ENCODE data around the gene KCND3. TPM values are rescaled to one million over a fixed set of nuclear protein-coding genes. Genes with fewer than 3 reads are reported as not detected.

The KCND3 gene
- total and polyA plus RNA-seq, 8 donors: 0.87 to 15.8 (median 4.5) TPM

- Histone ChIP-seq H3K9me3 (no peaks in the 10 kb centered on the region), H3K27me3 (no peaks in the 10 kb centered on the region), H3K27ac (no peak overlapping the region), H3K36me3 (no peaks in the 10 kb centered on the region), H3K4me3 (no peak overlapping the region), H3K4me1 (peaks cover 0 to 14% (median 5%) of the 10 kb centered on the region in 4 donors)
- TF ChIP-seq EP300 (IDR thresholded peaks at IDR 0.05): no peak
- no peak for TF ChIP-seq POLR2AphosphoS5 (IDR thresholded peaks at IDR 0.05)
- TF ChIP-seq CTCF (IDR thresholded peaks at IDR 0.05): no peak
- no peak for TF ChIP-seq POLR2A (IDR thresholded peaks at IDR 0.05)
- WGBS, 5 donors: 73 to 79% (median 75%) methylated on average over 12 to 15 of the region's 15 CpGs
- DNase-seq: no peak
- intact Hi-C loops (cut with DNase I; ENCODE audit: low total_unique reads): no loop called here
These were observed 45.4 kb downstream of the KCND3 start for GRCh38 chr1:111943846-111944749.

- no peaks in the 10 kb centered on the region for H3K27me3 ChIP-seq
- no peak overlapping the region for H3K4me3 ChIP-seq
- H3K36me3 ChIP-seq: no peaks in the 10 kb centered on the region
- no peaks in the 10 kb centered on the region for H3K9me3 ChIP-seq
- intact Hi-C loops (cut with DNase I; ENCODE audit: low total_unique reads): no loop called here
- WGBS, 5 donors: 64 to 86% (median 78%) methylated on average over 4 of the region's 4 CpGs
- H3K4me1 ChIP-seq: peaks cover 0 to 6% (median 3%) of the 10 kb centered on the region in 4 donors
- no peak for DNase-seq
- TF ChIP-seq POLR2AphosphoS5 (IDR thresholded peaks at IDR 0.05) (no peak), POLR2A (IDR thresholded peaks at IDR 0.05) (no peak), CTCF (IDR thresholded peaks at IDR 0.05) (no peak), EP300 (IDR thresholded peaks at IDR 0.05) (no peak)
- H3K27ac ChIP-seq: no peak overlapping the region
These were observed 46.4 kb downstream of the KCND3 start for GRCh38 chr1:111943066-111943465.

- Histone ChIP-seq H3K4me1 (no peaks in the 10 kb centered on the region), H3K9me3 (no peaks in the 10 kb centered on the region), H3K27me3 (no peaks in the 10 kb centered on the region), H3K27ac (no peak overlapping the region), H3K36me3 (no peaks in the 10 kb centered on the region), H3K4me3 (no peak overlapping the region)
- intact Hi-C loops (cut with DNase I; ENCODE audit: low total_unique reads): no loop called here
- no peak for TF ChIP-seq EP300 (IDR thresholded peaks at IDR 0.05)
- TF ChIP-seq POLR2AphosphoS5 (IDR thresholded peaks at IDR 0.05): no peak
- no peak for TF ChIP-seq POLR2A (IDR thresholded peaks at IDR 0.05)
- no peak for TF ChIP-seq CTCF (IDR thresholded peaks at IDR 0.05)
- DNase-seq: no peak
- 80 to 90% (median 87%) methylated on average over 3 of the region's 3 CpGs for WGBS, 5 donors
These were observed 50.9 kb downstream of the KCND3 start for GRCh38 chr1:111938536-111938935.

GRCh38 chr1:111938123-111938522, 51.3 kb downstream of the KCND3 start:
- Histone ChIP-seq H3K27ac (no peak overlapping the region), H3K9me3 (no peaks in the 10 kb centered on the region)
- intact Hi-C loops (cut with DNase I; ENCODE audit: low total_unique reads): no loop called here

More at GRCh38 chr1:111938123-111938522, 51.3 kb downstream of the KCND3 start:
- DNase-seq: no peak
- 0 to 56% (median 46%) methylated on average over 1 of the region's 1 CpG for WGBS, 5 donors
- no peaks in the 10 kb centered on the region for H3K4me1 ChIP-seq
- H3K27me3 ChIP-seq: no peaks in the 10 kb centered on the region
- TF ChIP-seq CTCF (IDR thresholded peaks at IDR 0.05) (no peak), POLR2A (IDR thresholded peaks at IDR 0.05) (no peak), POLR2AphosphoS5 (IDR thresholded peaks at IDR 0.05) (no peak), EP300 (IDR thresholded peaks at IDR 0.05) (no peak)
- H3K4me3 ChIP-seq: no peak overlapping the region
- H3K36me3 ChIP-seq: no peaks in the 10 kb centered on the region
